ENCODE results near the gene SETD7. TPM values are rescaled to one million over a fixed set of nuclear protein-coding genes. Genes with fewer than 3 reads are reported as not detected.

Gene SETD7
- total and polyA plus RNA-seq, 2 donors (not counting 3 experiments of a cell fraction or from before 2014, with no cell fraction given), result 18.8 to 39.9 TPM

DNA sequence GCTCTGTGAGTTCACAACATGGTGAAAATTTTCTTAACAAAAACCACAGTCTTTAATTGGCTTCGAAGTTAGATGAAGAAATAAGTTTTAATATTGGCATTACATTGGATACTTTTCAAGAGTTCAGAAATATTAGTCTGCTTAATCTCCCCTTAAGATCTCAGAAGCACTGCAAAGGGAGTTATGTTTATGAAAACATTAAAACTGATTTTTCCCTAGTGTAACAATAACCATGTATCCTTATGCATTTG is 1.5 kb downstream of the SETD7 start:
- TF ChIP-seq FOS (IDR thresholded peaks at IDR 0.05; ENCODE audit: borderline replicate concordance, insufficient read depth, low read length) (no peak), EZH2 (IDR thresholded peaks at IDR 0.05; ENCODE audit: borderline replicate concordance, low read depth, low read length, severe bottlenecking) (no peak), MYC (IDR thresholded peaks at IDR 0.05; ENCODE audit: low read depth, low read length) (no peak)
- ChIA-PET CTCF (interaction anchor here (1.1 to 2.2 kb wide), 6 partner anchors 10 to 524 kb away, joined by 3 to 7 read pairs (median 4); no protein-coding TSS in a partner anchor), POLR2A (interaction anchor here (0.7 kb wide), 1 partner anchor 56 kb away, joined by 9 read pairs; no protein-coding TSS in a partner anchor)
- H3K9ac ChIP-seq (replicated peaks; ENCODE audit: extremely low read depth, insufficient read depth, low read length), result peak overlapping the region; percentile 96
- FAIRE-seq (no peak), DNase-seq (ENCODE audit: low read depth, low spot score) (no peak)
- intact Hi-C loops (cut with micrococcal nuclease) (loop anchor here (2.0 kb wide), 1 partner anchor 136 kb away; no protein-coding TSS in a partner anchor), dilution Hi-C loops (cut with MboI; ENCODE audit: extremely low pct_ligation_motif_present, low sequenced_read_pairs) (no loop called here)
- H3K27me3 ChIP-seq (ENCODE audit: control insufficient read depth in 2 of 2, insufficient read depth in 2 of 2, low read length in 2 of 2), result peaks cover 15 to 23% of the 10 kb centered on the region in 2 experiments
- H3K4me3 ChIP-seq (replicated peaks in 1 of 3; ENCODE audit: insufficient read depth in 1 of 3, low read depth in 1 of 3, low read length in 3 of 3), result peak overlapping the region; percentile 54 to 91 (median 65)
- H3K27ac ChIP-seq (ENCODE audit: insufficient read depth, low read depth, low read length), result peak overlapping the region; percentile 77
- peak overlapping the region; percentile 95 for H3K4me2 ChIP-seq (ENCODE audit: insufficient read depth, low read length)
- H3K9me1 ChIP-seq (replicated peaks; ENCODE audit: control insufficient read depth, extremely low read depth, insufficient read depth, low read length), result no peaks in the 10 kb centered on the region
- H3K79me2 ChIP-seq (ENCODE audit: control insufficient read depth, insufficient read depth, low read length), result peaks cover 48% of the 10 kb centered on the region
- H3K9me3 ChIP-seq (replicated peaks; ENCODE audit: control insufficient read depth, insufficient read depth, low read length), result no peaks in the 10 kb centered on the region
- no peaks in the 10 kb centered on the region for H3K36me3 ChIP-seq (ENCODE audit: control insufficient read depth in 2 of 2, extremely low read depth in 1 of 2, insufficient read depth in 2 of 2, low read length in 2 of 2)
- H3K4me1 ChIP-seq (ENCODE audit: control insufficient read depth, extremely low read depth, insufficient read depth, low read length), result peaks cover 20% of the 10 kb centered on the region
- H2AFZ ChIP-seq (ENCODE audit: low read depth, low read length), result no peak overlapping the region
- no TSS peak for BruUV-seq (replicated peaks)
- peaks cover 2% of the 10 kb centered on the region for H4K20me1 ChIP-seq (replicated peaks; ENCODE audit: control insufficient read depth, extremely low read depth, insufficient read depth, low read length)

DNA sequence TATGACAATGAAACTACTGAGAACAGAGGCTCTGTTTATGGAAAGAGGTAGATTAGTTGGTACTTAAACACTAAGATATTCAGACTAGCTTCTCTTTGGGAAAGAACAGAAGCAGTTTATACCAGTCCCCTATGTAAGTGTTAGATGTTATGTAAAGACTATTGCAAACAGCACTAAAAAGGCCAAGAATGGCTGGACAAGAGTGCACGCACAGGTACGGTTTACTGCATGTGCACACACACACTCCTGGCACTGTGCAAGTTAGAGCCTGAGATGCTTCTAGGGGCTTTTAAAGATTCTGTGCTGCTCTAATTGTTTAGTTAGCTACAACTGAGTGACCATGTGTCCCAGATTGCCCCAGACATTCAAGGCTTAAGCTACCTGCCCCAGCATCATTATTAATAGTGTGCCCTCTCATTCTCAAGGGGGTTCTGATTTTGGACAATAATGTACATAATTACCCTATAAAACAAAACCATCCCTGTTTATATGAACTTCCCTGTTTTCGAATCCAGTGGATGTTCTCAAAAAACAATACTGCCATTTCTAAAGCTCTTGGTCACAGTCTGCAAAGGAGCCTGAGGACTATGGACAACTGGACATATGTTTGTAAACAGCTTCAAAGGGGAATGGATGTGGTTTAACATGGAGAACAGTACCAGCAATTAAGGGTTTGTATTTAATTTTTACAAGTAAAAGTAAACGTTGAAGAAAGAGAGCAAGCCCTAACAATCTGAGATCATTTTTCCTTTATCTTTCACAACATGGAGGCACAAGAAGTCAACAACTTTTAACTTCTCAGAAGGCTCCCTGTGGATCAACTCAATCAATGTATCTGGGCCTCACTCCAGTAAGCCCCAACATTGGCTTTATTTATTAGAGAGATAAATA is 2.0 kb downstream of the SETD7 start:
- H3K4me3 ChIP-seq (replicated peaks in 1 of 3; ENCODE audit: insufficient read depth in 1 of 3, low read depth in 1 of 3, low read length in 3 of 3), result peak overlapping the region; percentile 54 to 91 (median 65)
- peaks cover 53% of the 10 kb centered on the region for H3K79me2 ChIP-seq (ENCODE audit: control insufficient read depth, insufficient read depth, low read length)
- peaks cover 2% of the 10 kb centered on the region for H4K20me1 ChIP-seq (replicated peaks; ENCODE audit: control insufficient read depth, extremely low read depth, insufficient read depth, low read length)
- no peak overlapping the region for H2AFZ ChIP-seq (ENCODE audit: low read depth, low read length)
- peak overlapping the region; percentile 77 for H3K27ac ChIP-seq (ENCODE audit: insufficient read depth, low read depth, low read length)
- no peak for TF ChIP-seq GATA2 (IDR thresholded peaks at IDR 0.05; ENCODE audit: insufficient read depth, insufficient read length, low read depth, low read length)
- TF ChIP-seq MAX (IDR thresholded peaks at IDR 0.05; ENCODE audit: insufficient read depth, insufficient read length), result no peak
- no peak for TF ChIP-seq FOS (IDR thresholded peaks at IDR 0.05; ENCODE audit: borderline replicate concordance, insufficient read depth, low read length)
- TF ChIP-seq POLR2AphosphoS5 (IDR thresholded peaks at IDR 0.05; ENCODE audit: insufficient read depth, low read depth, low read length), result no peak
- TF ChIP-seq MYC (IDR thresholded peaks at IDR 0.05; ENCODE audit: low read depth, low read length), result no peak
- H3K4me1 ChIP-seq (ENCODE audit: control insufficient read depth, extremely low read depth, insufficient read depth, low read length), result peaks cover 20% of the 10 kb centered on the region
- H3K27me3 ChIP-seq (ENCODE audit: control insufficient read depth in 2 of 2, insufficient read depth in 2 of 2, low read length in 2 of 2), result peaks cover 12 to 19% of the 10 kb centered on the region in 2 experiments
- peak overlapping the region; percentile 95 for H3K4me2 ChIP-seq (ENCODE audit: insufficient read depth, low read length)
- no peaks in the 10 kb centered on the region for H3K9me1 ChIP-seq (replicated peaks; ENCODE audit: control insufficient read depth, extremely low read depth, insufficient read depth, low read length)
- no peaks in the 10 kb centered on the region for H3K36me3 ChIP-seq (ENCODE audit: control insufficient read depth in 2 of 2, extremely low read depth in 1 of 2, insufficient read depth in 2 of 2, low read length in 2 of 2)
- H3K9me3 ChIP-seq (replicated peaks; ENCODE audit: control insufficient read depth, insufficient read depth, low read length), result no peaks in the 10 kb centered on the region
- FAIRE-seq (peak; percentile 38), DNase-seq (ENCODE audit: low read depth, low spot score) (peak; percentile 11)
- no TSS peak for BruUV-seq (replicated peaks)
- peak overlapping the region; percentile 96 for H3K9ac ChIP-seq (replicated peaks; ENCODE audit: extremely low read depth, insufficient read depth, low read length)
- ChIA-PET CTCF (interaction anchor here (1.1 to 2.2 kb wide), 7 partner anchors 9 to 523 kb away, joined by 3 to 7 read pairs (median 4); no protein-coding TSS in a partner anchor), POLR2A (interaction anchor here (0.7 to 1.1 kb wide), 2 partner anchors 9 to 57 kb away, joined by 3 to 9 read pairs; no protein-coding TSS in a partner anchor)
- dilution Hi-C loops (cut with MboI; ENCODE audit: extremely low pct_ligation_motif_present, low sequenced_read_pairs), result no loop called here
- intact Hi-C loops (cut with micrococcal nuclease), result loop anchor here (2.0 kb wide), 1 partner anchor 135 kb away; no protein-coding TSS in a partner anchor

Data from endothelial cell of umbilical vein (primary cell).